IMR-90 (cell line): ENCODE measurements around the gene MMP8. TPM values are rescaled to one million over a fixed set of nuclear protein-coding genes. Genes with fewer than 3 reads are reported as not detected.

ENCODE experiments used
- ATAC-seq: fragments of 200-7000 bp; cut with Tn5 transposase; 2 replicates; pipeline ENCODE4 v1.9.1; 2020; ENCODE audit warnings: low read depth, mild to moderate bottlenecking, moderate library complexity
- BruUV-seq: library from RNA; stranded (reverse); fragments of 400-500 nt; replicated peaks from 2 replicates; lab custom pipeline; 2021; lab: Mats Ljungman, UMichigan
- CTCF ChIA-PET: fragments of 300-600 bp; formaldehyde crosslinking; extraction: SDS; loops from one replicate; lab custom pipeline; 2021; ENCODE audit warnings: antibody characterized with exemption; lab: Yijun Ruan, JAX
- POLR2A ChIA-PET: fragments of 300-600 bp; sonication (Branson Sonifier 250); formaldehyde crosslinking; loops from one replicate; lab custom pipeline; 2022; ENCODE audit warnings: antibody characterized with exemption; ENCODE audit not compliant: unreplicated experiment; lab: Charles Lee
- DNase-seq: peaks from one replicate; pipeline ENCODE4 v3.0.0; 2013
- H2AFZ ChIP-seq: replicated peaks from 2 replicates; pipeline ENCODE3; 2013; ENCODE audit warnings: low read length, mild to moderate bottlenecking; ENCODE audit not compliant: poor library complexity
- H2AK5ac ChIP-seq: 2 replicates; pipeline ENCODE4 v1.6.1; 2013; ENCODE audit warnings: low read depth, low read length, inconsistent platforms
- H2AK9ac ChIP-seq: replicated peaks from 2 replicates; pipeline ENCODE3; 2013; ENCODE audit warnings: mild to moderate bottlenecking, low read depth, low read length, moderate library complexity; ENCODE audit not compliant: poor library complexity
- H2BK120ac ChIP-seq: 2 replicates; pipeline ENCODE4 v1.6.1; 2013; ENCODE audit warnings: low read depth, low read length, inconsistent platforms
- H2BK15ac ChIP-seq: 3 replicates; pipeline ENCODE4 v1.6.1; 2013; ENCODE audit warnings: low read depth, low read length, inconsistent platforms
- H2BK20ac ChIP-seq: 2 replicates; pipeline ENCODE4 v1.6.1; 2013; ENCODE audit warnings: low read depth, mild to moderate bottlenecking, inconsistent platforms, low read length, moderate library complexity
- H2BK5ac ChIP-seq: 2 replicates; pipeline ENCODE4 v1.6.1; 2013; ENCODE audit warnings: mild to moderate bottlenecking, low read depth, low read length, inconsistent platforms; ENCODE audit not compliant: poor library complexity, severe bottlenecking
- H3K14ac ChIP-seq: replicated peaks from 2 replicates; pipeline ENCODE4 v1.6.1; 2013; ENCODE audit warnings: low read depth, low read length, inconsistent platforms
- H3K18ac ChIP-seq: 2 replicates; pipeline ENCODE4 v1.6.1; 2013; ENCODE audit warnings: low read depth, low read length, control low read depth
- H3K23ac ChIP-seq: 2 replicates; pipeline ENCODE4 v1.6.1; 2013; ENCODE audit warnings: low read depth, low read length, inconsistent platforms
- H3K27ac ChIP-seq: 2 replicates; pipeline ENCODE4 v1.5.1; 2013; ENCODE audit warnings: mild to moderate bottlenecking, control low read depth, low read length; ENCODE audit not compliant: insufficient read depth
- H3K27me3 ChIP-seq: 2 replicates; pipeline ENCODE4 v1.6.1; 2013; ENCODE audit warnings: low read length; ENCODE audit not compliant: control insufficient read depth, insufficient read depth
- H3K36me3 ChIP-seq: 2 replicates; pipeline ENCODE4 v1.6.1; 2013; ENCODE audit warnings: low read length, mixed read lengths; ENCODE audit not compliant: control insufficient read depth, insufficient read depth
- H3K4ac ChIP-seq: 2 replicates; pipeline ENCODE4 v1.6.1; 2013; ENCODE audit warnings: low read depth, low read length, inconsistent platforms
- H3K4me1 ChIP-seq: 2 replicates; pipeline ENCODE4 v1.6.1; 2013; ENCODE audit warnings: low read length, mixed read lengths; ENCODE audit not compliant: control insufficient read depth, insufficient read depth
- H3K4me2 ChIP-seq: 2 replicates; pipeline ENCODE4 v1.6.1; 2013; ENCODE audit warnings: low read depth, mild to moderate bottlenecking, control low read depth, low read length, moderate library complexity
- H3K4me3 ChIP-seq: 2 replicates; pipeline ENCODE4 v1.5.1; 2013; ENCODE audit warnings: low read depth, mild to moderate bottlenecking, control low read depth, low read length, moderate library complexity; ENCODE audit not compliant: insufficient read depth
- H3K56ac ChIP-seq: 2 replicates; pipeline ENCODE4 v1.6.1; 2013; ENCODE audit warnings: low read length, inconsistent platforms; ENCODE audit not compliant: insufficient read depth; ENCODE audit errors: extremely low read depth
- H3K79me1 ChIP-seq, 2 experiments: 2 replicates each; pipeline ENCODE4 v1.6.1; 2013; ENCODE audit warnings: low read length in 2 of 2, inconsistent platforms in 1 of 2, low read depth in 1 of 2
- H3K9ac ChIP-seq: 2 replicates; pipeline ENCODE4 v1.6.1; 2013; ENCODE audit warnings: low read depth, low read length, control low read depth
- H3K9me1 ChIP-seq: 2 replicates; pipeline ENCODE4 v1.6.1; 2013; ENCODE audit warnings: low read length, inconsistent platforms; ENCODE audit not compliant: insufficient read depth
- H3K9me3 ChIP-seq: 2 replicates; pipeline ENCODE4 v1.6.1; 2013; ENCODE audit warnings: low read length; ENCODE audit not compliant: control insufficient read depth, insufficient read depth
- H4K20me1 ChIP-seq: 2 replicates; pipeline ENCODE4 v1.6.1; 2013; ENCODE audit warnings: low read length, inconsistent platforms; ENCODE audit not compliant: insufficient read depth
- H4K5ac ChIP-seq: 2 replicates; pipeline ENCODE4 v1.6.1; 2013; ENCODE audit warnings: mild to moderate bottlenecking, low read depth, low read length, control low read depth
- H4K8ac ChIP-seq, 2 experiments: 2 replicates each; pipeline ENCODE4 v1.6.1; 2013; ENCODE audit warnings: low read depth in 2 of 2, low read length in 2 of 2, control low read depth in 1 of 2, inconsistent platforms in 1 of 2
- H4K91ac ChIP-seq: 2 replicates; pipeline ENCODE4 v1.6.1; 2013; ENCODE audit warnings: low read depth, low read length, inconsistent platforms; ENCODE audit not compliant: insufficient read depth
- BHLHE40 ChIP-seq: fragments of 150-350 bp; IDR thresholded peaks from 2 replicates; pipeline ENCODE4 v1.6.1; 2016; ENCODE audit warnings: mild to moderate bottlenecking, low read depth, low read length
- FOS ChIP-seq: fragments of 150-350 bp; IDR thresholded peaks from 2 replicates; pipeline ENCODE4 v1.6.1; 2016; ENCODE audit warnings: low read depth, low read length
- SMC3 ChIP-seq: fragments of 150-350 bp; IDR thresholded peaks from 2 replicates; pipeline ENCODE4 v1.6.1; 2016; ENCODE audit warnings: low read depth, mild to moderate bottlenecking, antibody characterized with exemption, low read length, moderate library complexity
- whole genome bisulfite sequencing, 2 experiments: methylation state at CpG; one replicate each; pipeline versions ENCODE4 v1.1.5 to v1.1.7; 2013; ENCODE audit warnings: missing lambda C conversion rate in 2 of 2; ENCODE audit not compliant: insufficient read length in 1 of 2; ENCODE audit errors: extremely low coverage in 2 of 2; 5-methylcytosine and 5-hydroxymethylcytosine counted together
- dilution Hi-C: fragments of 300-500 bp; cut with HindIII; formaldehyde crosslinking; loops from one replicate; pipeline ENCODE4 v1.14.3; 2018; ENCODE audit warnings: low sequenced_read_pairs; ENCODE audit not compliant: unreplicated experiment
- in situ Hi-C: fragments of 300-500 bp; cut with MboI; formaldehyde crosslinking; loops from 3 replicates; pipeline ENCODE4 v1.14.3; 2019; ENCODE audit warnings: low sequenced_read_pairs, inconsistent platforms, mixed read lengths
- intact Hi-C: fragments of 100-400 bp; cut with micrococcal nuclease; formaldehyde crosslinking; loops from 2 replicates; pipeline ENCODE4 v1.10.0; 2022
- polyA plus RNA-seq, 3 experiments: library from polyadenylated mRNA; depleted of rRNA; stranded (reverse); fragments of >200 nt; gene quantifications; 2 replicates each; pipeline ENCODE4 v1.2.3, GENCODE V29; 2012; ENCODE audit warnings: low replicate concordance in 1 of 3
- total RNA-seq: library from RNA; depleted of rRNA; stranded (reverse); fragments of >200 nt; gene quantifications from 2 replicates; pipeline ENCODE4 v1.2.3, GENCODE V29; 2012

Gene MMP8
- total and polyA plus RNA-seq, 2 of the 4 experiments (the other 2 are of a cell fraction), result 0.05 to 0.18 TPM

- TF ChIP-seq FOS, result no peak
- TF ChIP-seq SMC3, result no peak
These were observed 5.4 kb upstream of the MMP8 start (continued) for GRCh38 chr11:102729849-102730815.

- TF ChIP-seq BHLHE40 (no peak), FOS (peak; percentile 82)
- Histone ChIP-seq H3K23ac (peak overlapping the region; percentile 72; the same call in 1 of the 2 replicates), H4K91ac (no peak overlapping the region), H3K9me3 (no peaks in the 10 kb centered on the region), H4K20me1 (no peaks in the 10 kb centered on the region), H2BK120ac (peak overlapping the region; percentile 82; the same call in 1 of the 2 replicates), H3K4me2 (peak overlapping the region; percentile 60; the same call in 1 of the 2 replicates), H3K36me3 (no peaks in the 10 kb centered on the region), H3K9me1 (peaks cover 7% of the 10 kb centered on the region), H3K27me3 (peaks cover 6% of the 10 kb centered on the region; the same call in 1 of the 2 replicates), H2BK5ac (peak overlapping the region; percentile 84), H3K14ac (peak overlapping the region; percentile 80), H3K27ac (no peak overlapping the region), H3K56ac (0 out of 2 replicates have a peak overlapping the region, but pooled peaks have one; percentile 14), H3K79me1 (no peaks in the 10 kb centered on the region), H3K9ac (no peak overlapping the region), H2AK9ac (no peak overlapping the region), H2AK5ac (peak overlapping the region; percentile 10; the same call in 1 of the 2 replicates), H4K8ac (peak overlapping the region in 1 of 2 experiments; percentile 58; a peak in 1 of 4 replicates), H2BK15ac (peak overlapping the region; percentile 73; the same call in 1 of the 3 replicates), H4K5ac (no peak overlapping the region), H3K4me1 (peaks cover 14% of the 10 kb centered on the region), H2AFZ (no peak overlapping the region), H2BK20ac (peak overlapping the region; percentile 74; the same call in 1 of the 2 replicates), H3K4ac (peak overlapping the region; percentile 64; the same call in 1 of the 2 replicates), H3K4me3 (no peak overlapping the region), H3K18ac (peak overlapping the region; percentile 71; the same call in 1 of the 2 replicates)
- intact Hi-C loops (no loop called here), in situ Hi-C loops (no loop called here), dilution Hi-C loops (no loop called here)
- ChIA-PET CTCF (interaction anchor here (1.2 kb wide), 1 partner anchor 187 kb away, joined by 3 read pairs; no protein-coding TSS in a partner anchor), POLR2A (no interaction called here)
- WGBS, 2 experiments, result no CpG with 5 or more reads among the region's 2 CpGs
- DNase-seq (peak; percentile 96), ATAC-seq (peak; percentile 86)
- no TSS peak for BruUV-seq
These were observed 3.1 kb upstream of the MMP8 start for GRCh38 chr11:102727890-102728289.
